ENCODE results near the gene LYPLAL1. TPM values are rescaled to one million over a fixed set of nuclear protein-coding genes. Genes with fewer than 3 reads are reported as not detected.

The LYPLAL1 gene
- total and polyA plus RNA-seq, 9 of the 15 experiments (the other 6 are each of a cell fraction or from before 2014, with no cell fraction given) = 14.9 to 179 (median 46.3) TPM

- Histone ChIP-seq H3K27ac (ENCODE audit: extremely low read depth, low read depth, low read length) (no peak overlapping the region; the same call in 2 of the 3 replicates), H3K9ac (ENCODE audit: insufficient read depth in 1 of 2, low read depth in 2 of 2, low read length in 2 of 2) (0 out of 4 replicates have a peak overlapping the region, but pooled peaks of 1 of the 2 experiments have one; percentile 14), H2AFZ (ENCODE audit: low read depth, low read length) (peak overlapping the region; percentile 62), H3K36me3 (ENCODE audit: control insufficient read depth, insufficient read depth, low read length) (no peaks in the 10 kb centered on the region), H3K27me3 (ENCODE audit: control insufficient read depth in 2 of 2, insufficient read depth in 2 of 2, low read length in 2 of 2) (no peaks in the 10 kb centered on the region), H3K9me3 (replicated peaks; ENCODE audit: control insufficient read depth, insufficient read depth, low read depth, low read length) (no peaks in the 10 kb centered on the region), H3K79me2 (ENCODE audit: control insufficient read depth, insufficient read depth, low read length) (no peaks in the 10 kb centered on the region), H3K4me2 (ENCODE audit: insufficient read depth, low read length) (no peak overlapping the region), H4K20me1 (replicated peaks; ENCODE audit: control insufficient read depth, insufficient read depth, low read length) (no peaks in the 10 kb centered on the region), H3K9me1 (ENCODE audit: control insufficient read depth, insufficient read depth, low read length) (no peaks in the 10 kb centered on the region), H3K4me1 (replicated peaks in 1 of 2; ENCODE audit: control insufficient read depth in 2 of 2, insufficient read depth in 2 of 2, low read length in 2 of 2) (peaks cover 0 to 27% of the 10 kb centered on the region in 2 experiments; a peak in 4 of 5 replicates), H3K4me3 (no peak overlapping the region)
- TF ChIP-seq ZNF408 (CRISPR knock-in tag; IDR thresholded peaks at IDR 0.05; ENCODE audit: low read depth) (no peak), ELF4 (CRISPR knock-in tag; IDR thresholded peaks at IDR 0.05) (no peak), ARID3A (IDR thresholded peaks at IDR 0.05; ENCODE audit: borderline replicate concordance, low read depth, low read length) (no peak), ZNF133 (CRISPR knock-in tag; IDR thresholded peaks at IDR 0.05) (no peak), USF1 (CRISPR knock-in tag; IDR thresholded peaks at IDR 0.05) (no peak), OTX1 (CRISPR knock-in tag; IDR thresholded peaks at IDR 0.05) (no peak), ASH1L (IDR thresholded peaks at IDR 0.05; ENCODE audit: borderline replicate concordance, low read depth, partially characterized antibody) (no peak), HDAC8 (tag; IDR thresholded peaks at IDR 0.05) (no peak), ZKSCAN8 (CRISPR knock-in tag; IDR thresholded peaks at IDR 0.05) (no peak), RUNX1 (IDR thresholded peaks at IDR 0.05; ENCODE audit: low read depth) (no peak), TEAD4 (IDR thresholded peaks at IDR 0.05; ENCODE audit: low read length) (no peak), TEAD4 (CRISPR knock-in tag; IDR thresholded peaks at IDR 0.05; ENCODE audit: borderline replicate concordance) (no peak), TCF15 (CRISPR knock-in tag; IDR thresholded peaks at IDR 0.05) (no peak)
- intact Hi-C loops (cut with micrococcal nuclease) (no loop called here), in situ Hi-C loops (cut with MboI) (no loop called here)
- ChIA-PET POLR2A (interaction anchor here (1.2 kb wide), 1 partner anchor 8 kb away, joined by 3 read pairs; no protein-coding TSS in a partner anchor), CTCF (ENCODE audit: low intra/inter-chr PET ratio) (no interaction called here)
- ATAC-seq (no peak), FAIRE-seq (no peak), DNase-seq (ENCODE audit: extremely low read depth in 1 of 4, low spot score in 3 of 4) (no peak)
- no TSS peak for BruUV-seq (replicated peaks)
Measured at GRCh38 chr1:219149009-219149577, 24.6 kb upstream of the LYPLAL1 start.
